OCI-LY7 (cell line): ENCODE results near the gene OR7D2.

Experiments used
- CTCF ChIP-seq: fragments of 200-600 bp; sonication (generic); conservative IDR thresholded peaks from 2 replicates; pipeline ENCODE4 v1.5.1; 2014; ENCODE audit warnings: mild to moderate bottlenecking, antibody characterized with exemption, low read length, moderate library complexity, mixed read lengths
- EZH2phosphoT487 ChIP-seq: fragments of 200-600 bp; sonication (generic); IDR thresholded peaks from 2 replicates; pipeline ENCODE4 v1.6.1; 2018; ENCODE audit warnings: low read depth, borderline replicate concordance, mild to moderate bottlenecking, mixed run types, antibody characterized with exemption, low read length, moderate library complexity, mixed read lengths

- TF ChIP-seq CTCF = no peak
- TF ChIP-seq EZH2phosphoT487 = no peak
Measured at GRCh38 chr19:9166846-9167245, 11.9 kb upstream of the OR7D2 start.
